Naive thymus-derived CD4-positive, alpha-beta T cell (primary cell): ENCODE measurements around the gene PVR. TPM values are rescaled to one million over a fixed set of nuclear protein-coding genes. Genes with fewer than 3 reads are reported as not detected.
"Not testable (repeated sequence)": the region's sequence is repeated elsewhere in the genome, so short reads cannot be mapped to it uniquely, and the experiment has no call there.

Experiments
- ATAC-seq: fragments of 150-1000 bp; cut with Tn5 transposase; 2 replicates; pipeline ENCODE4 v1.10.0; 2021; ENCODE audit warnings: mild to moderate bottlenecking, moderate library complexity
- CTCF ChIA-PET: fragments of 350-600 bp; sonication (Branson Sonifier 250); formaldehyde crosslinking; loops from one replicate; lab custom pipeline; 2021; ENCODE audit warnings: antibody characterized with exemption; lab: Charles Lee
- POLR2A ChIA-PET: fragments of 350-600 bp; sonication (Branson Sonifier 250); formaldehyde crosslinking; loops from one replicate; lab custom pipeline; 2021; ENCODE audit warnings: antibody characterized with exemption, inconsistent platforms; lab: Charles Lee
- DNase-seq, 9 donors: peaks; one replicate each; pipeline versions ENCODE4 v3.0.0 to v3.0.0-alpha.2; 2020 to 2022; ENCODE audit warnings: mixed read lengths in 1 of 9
- H3K27ac ChIP-seq: one replicate; pipeline ENCODE4 v1.7.0; 2013; ENCODE audit warnings: mild to moderate bottlenecking, low read depth, low read length, moderate library complexity
- H3K27me3 ChIP-seq, 2 donors: one replicate each; pipeline ENCODE4 v1.7.0; 2013; ENCODE audit warnings: low read length in 2 of 2, mild to moderate bottlenecking in 2 of 2, moderate library complexity in 2 of 2; ENCODE audit not compliant: control insufficient read depth in 2 of 2, insufficient read depth in 2 of 2
- H3K36me3 ChIP-seq, 3 experiments: 1 replicate in 2 of 3; 2 replicates in 1 of 3; pipeline ENCODE4 v1.7.0; 2013; ENCODE audit warnings: low read length in 3 of 3, mild to moderate bottlenecking in 3 of 3, moderate library complexity in 1 of 3; ENCODE audit not compliant: insufficient read depth in 3 of 3, control insufficient read depth in 2 of 3
- H3K4me1 ChIP-seq, 2 donors: one replicate each; pipeline ENCODE4 v1.7.0; 2013; ENCODE audit warnings: low read length in 2 of 2, mild to moderate bottlenecking in 2 of 2, moderate library complexity in 1 of 2; ENCODE audit not compliant: control insufficient read depth in 2 of 2, insufficient read depth in 2 of 2
- H3K4me3 ChIP-seq: 2 replicates; pipeline ENCODE4 v1.7.0; 2013; ENCODE audit warnings: mild to moderate bottlenecking, low read length
- H3K9me3 ChIP-seq, 3 experiments: 1 replicate in 2 of 3; 2 replicates in 1 of 3; pipeline ENCODE4 v1.7.0; 2013; ENCODE audit warnings: low read length in 3 of 3; ENCODE audit not compliant: control insufficient read depth in 2 of 3
- H3K27ac Mint-ChIP-seq, 9 donors: one replicate each; pipeline ENCODE4 v1.8.0; 2020 to 2022; ENCODE audit warnings: mixed read lengths in 9 of 9, mild to moderate bottlenecking in 8 of 9, moderate library complexity in 5 of 9, inconsistent platforms in 2 of 9
- H3K27me3 Mint-ChIP-seq, 5 donors: one replicate each; pipeline ENCODE4 v1.8.0; 2021 to 2022; ENCODE audit warnings: mixed read lengths in 5 of 5, mild to moderate bottlenecking in 1 of 5
- H3K36me3 Mint-ChIP-seq, 5 donors: one replicate each; pipeline ENCODE4 v1.8.0; 2020 to 2022; ENCODE audit warnings: mixed read lengths in 5 of 5, mild to moderate bottlenecking in 3 of 5, inconsistent platforms in 1 of 5
- H3K4me1 Mint-ChIP-seq, 7 donors: one replicate each; pipeline ENCODE4 v1.8.0; 2020 to 2022; ENCODE audit warnings: mixed read lengths in 7 of 7, mild to moderate bottlenecking in 3 of 7, inconsistent platforms in 1 of 7
- H3K4me3 Mint-ChIP-seq, 10 donors: one replicate each; pipeline ENCODE4 v1.8.0; 2020 to 2022; ENCODE audit warnings: mild to moderate bottlenecking in 10 of 10, mixed read lengths in 10 of 10, moderate library complexity in 6 of 10, inconsistent platforms in 2 of 10
- H3K9me3 Mint-ChIP-seq, 11 donors: one replicate each; pipeline ENCODE4 v1.8.0; 2020 to 2022; ENCODE audit warnings: mixed read lengths in 11 of 11, mild to moderate bottlenecking in 4 of 11, inconsistent platforms in 1 of 11, moderate library complexity in 1 of 11
- intact Hi-C, 2 donors: fragments of 100-400 bp; cut with micrococcal nuclease; formaldehyde crosslinking; loops; one replicate each; pipeline ENCODE4 v1.15.1; 2023
- polyA plus RNA-seq, 2 donors: library from polyadenylated mRNA; unstranded; fragments of 300-500 nt; fragmentation: Illumina TruSeq; gene quantifications; one replicate each; pipeline ENCODE4 v1.2.3, GENCODE V29; 2021
- total RNA-seq, 6 experiments: library from RNA in 5 of 6; stranded (reverse) in 5 of 6; gene quantifications; 1 replicate in 5 of 6; 2 replicates in 1 of 6; pipeline ENCODE4 v1.2.3 and lab custom pipeline; 2021 to 2026

The PVR gene
- total and polyA plus RNA-seq, 7 experiments from 2014 or later = 0.87 to 8.4 (median 4.0) TPM

DNA sequence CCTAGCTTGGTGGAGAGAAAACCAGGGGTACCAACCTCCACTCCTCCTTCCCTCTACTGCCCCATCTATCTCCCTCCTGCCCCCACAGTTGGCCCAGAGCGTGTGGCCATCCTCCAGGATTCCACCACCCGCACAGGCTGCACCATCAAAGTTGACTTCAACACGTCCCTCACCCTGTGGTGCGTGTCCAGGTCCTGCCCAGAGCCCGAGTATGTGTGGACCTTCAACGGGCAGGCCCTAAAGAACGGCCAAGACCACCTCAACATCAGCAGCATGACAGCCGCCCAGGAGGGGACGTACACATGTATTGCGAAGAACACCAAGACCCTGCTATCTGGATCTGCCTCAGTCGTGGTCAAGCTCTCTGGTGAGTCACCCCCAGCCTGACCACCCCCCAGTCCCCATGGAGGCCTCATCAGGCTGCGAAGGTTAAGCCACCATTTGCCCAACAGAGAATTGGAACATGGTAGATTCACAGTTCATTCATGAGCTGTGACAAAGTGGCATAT, 61.8 kb downstream of the PVR start:
- Histone ChIP-seq H3K36me3 (no peaks in the 10 kb centered on the region), H3K27ac (no peak overlapping the region), H3K4me1 (no peaks in the 10 kb centered on the region), H3K9me3 (no peaks in the 10 kb centered on the region), H3K4me3 (no peak overlapping the region), H3K27me3 (no peaks in the 10 kb centered on the region)
- Mint-ChIP-seq H3K36me3 (no peaks in the 10 kb centered on the region), H3K27me3 (no peaks in the 10 kb centered on the region), H3K9me3 (no peaks in the 10 kb centered on the region), H3K4me1 (peaks cover 0 to 3% (median 0%) of the 10 kb centered on the region in 7 donors), H3K27ac (no peak overlapping the region), H3K4me3 (no peak overlapping the region)
- POLR2A ChIA-PET = interaction anchor here (0.8 to 0.9 kb wide), 2 partner anchors 13 to 74 kb away, joined by 3 read pairs; no protein-coding TSS in a partner anchor
- no peak for ATAC-seq
- intact Hi-C loops = no loop called here
- CTCF ChIA-PET = interaction anchor here (1.3 kb wide), 1 partner anchor 17 kb away, joined by 3 read pairs; no protein-coding TSS in a partner anchor
- DNase-seq = no peak

DNA sequence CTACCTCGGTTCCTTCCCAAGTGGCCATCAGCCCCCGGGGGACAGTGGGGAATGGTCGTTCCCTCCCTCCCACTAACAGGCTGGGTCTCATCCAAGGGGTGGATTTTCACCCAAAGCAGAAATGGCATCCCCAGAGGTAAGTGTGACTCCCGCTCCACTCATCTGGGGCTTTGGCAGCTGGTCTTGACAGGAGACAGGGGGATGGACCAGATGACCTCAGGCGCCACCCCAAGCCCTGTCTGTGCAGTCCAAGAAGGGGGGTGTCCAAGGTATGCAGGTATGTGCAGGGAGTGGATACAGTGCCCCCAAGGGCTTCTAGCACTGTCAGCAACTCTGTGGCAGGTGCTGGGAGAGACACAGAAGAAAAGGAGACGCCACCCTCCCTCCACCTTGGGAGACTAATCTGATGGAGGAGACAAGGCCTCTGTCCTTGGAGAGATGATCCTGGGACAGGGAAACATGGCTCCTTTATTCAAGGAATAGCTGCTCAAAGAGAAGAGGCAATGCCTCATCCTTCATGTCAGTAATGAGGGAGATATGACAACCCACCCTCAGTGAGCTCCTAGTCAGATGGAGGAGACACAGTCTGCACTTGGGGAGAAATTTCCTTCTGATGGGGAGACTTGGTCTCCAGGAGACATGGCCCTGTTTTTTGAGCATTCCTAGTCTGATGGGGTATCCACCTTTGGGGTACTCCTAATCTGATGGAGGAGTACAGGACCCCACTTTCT, 63.0 kb downstream of the PVR start:
- DNase-seq (no peak), ATAC-seq (no peak)
- Histone ChIP-seq H3K4me3 (no peak overlapping the region), H3K36me3 (no peaks in the 10 kb centered on the region), H3K9me3 (no peaks in the 10 kb centered on the region), H3K27ac (no peak overlapping the region), H3K27me3 (no peaks in the 10 kb centered on the region), H3K4me1 (no peaks in the 10 kb centered on the region)
- intact Hi-C loops = no loop called here
- H3K9me3 Mint-ChIP-seq = no peaks in the 10 kb centered on the region
- no peak overlapping the region for H3K27ac Mint-ChIP-seq
- H3K4me1 Mint-ChIP-seq = peaks cover 0 to 7% (median 0%) of the 10 kb centered on the region in 7 donors
- peaks cover 0 to 5% (median 0%) of the 10 kb centered on the region in 5 donors for H3K27me3 Mint-ChIP-seq
- CTCF ChIA-PET = interaction anchor here (0.9 kb wide), 1 partner anchor 17 kb away, joined by 6 read pairs; no protein-coding TSS in a partner anchor
- no peaks in the 10 kb centered on the region for H3K36me3 Mint-ChIP-seq
- POLR2A ChIA-PET = interaction anchor here (0.9 to 1.0 kb wide), 2 partner anchors 14 to 61 kb away, joined by 3 read pairs; no protein-coding TSS in a partner anchor
- no peak overlapping the region for H3K4me3 Mint-ChIP-seq

DNA sequence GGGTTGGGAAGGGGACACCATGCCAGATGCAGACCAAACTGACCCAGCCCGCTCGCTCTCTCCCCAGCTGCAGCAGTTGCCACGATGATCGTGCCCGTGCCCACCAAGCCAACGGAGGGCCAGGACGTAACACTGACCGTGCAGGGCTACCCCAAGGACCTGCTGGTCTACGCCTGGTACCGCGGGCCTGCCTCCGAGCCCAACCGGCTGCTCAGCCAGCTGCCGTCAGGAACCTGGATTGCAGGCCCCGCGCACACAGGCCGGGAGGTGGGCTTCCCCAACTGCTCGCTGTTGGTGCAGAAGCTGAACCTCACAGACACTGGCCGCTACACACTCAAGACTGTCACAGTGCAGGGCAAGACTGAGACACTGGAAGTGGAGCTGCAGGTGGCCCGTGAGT, 64.1 kb downstream of the PVR start:
- DNase-seq = no peak
- no peak overlapping the region for H3K27ac Mint-ChIP-seq
- H3K4me3 ChIP-seq = no peak overlapping the region
- H3K9me3 ChIP-seq = no peaks in the 10 kb centered on the region
- intact Hi-C loops = no loop called here
- H3K4me3 Mint-ChIP-seq = no peak overlapping the region
- no peaks in the 10 kb centered on the region for H3K4me1 ChIP-seq
- POLR2A ChIA-PET = interaction anchor here (1.0 kb wide), 1 partner anchor 60 kb away, joined by 3 read pairs; no protein-coding TSS in a partner anchor
- no peaks in the 10 kb centered on the region for H3K36me3 ChIP-seq
- peaks cover 0 to 7% (median 0%) of the 10 kb centered on the region in 7 donors for H3K4me1 Mint-ChIP-seq
- no peak overlapping the region for H3K27ac ChIP-seq
- no peak for ATAC-seq
- H3K9me3 Mint-ChIP-seq = no peaks in the 10 kb centered on the region
- no peaks in the 10 kb centered on the region for H3K27me3 ChIP-seq
- CTCF ChIA-PET = interaction anchor here (0.6 kb wide), 1 partner anchor 17 kb away, joined by 8 read pairs; no protein-coding TSS in a partner anchor
- H3K36me3 Mint-ChIP-seq = peaks cover 0 to 1% (median 0%) of the 10 kb centered on the region in 5 donors
- peaks cover 0 to 5% (median 0%) of the 10 kb centered on the region in 5 donors for H3K27me3 Mint-ChIP-seq

DNA sequence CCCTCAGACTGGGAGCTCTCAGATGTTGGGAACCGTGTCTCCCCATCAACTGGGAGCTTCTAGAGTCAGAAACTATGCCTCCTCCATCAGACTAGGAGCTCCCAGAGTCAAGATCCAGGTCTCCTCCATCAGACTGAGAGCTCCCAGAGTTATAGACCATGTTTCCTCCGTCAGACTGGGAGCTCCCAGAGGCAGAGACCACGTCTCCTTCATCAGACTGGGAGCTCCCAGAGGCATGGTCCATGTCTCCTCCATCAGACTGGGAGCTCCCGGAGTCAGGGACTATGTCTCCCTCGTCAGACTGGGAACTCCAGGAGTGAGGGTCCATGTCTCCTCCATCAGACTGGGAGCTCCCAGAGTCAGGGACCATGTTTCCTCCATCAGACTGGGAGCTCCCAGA, 65.2 kb downstream of the PVR start:
- Histone ChIP-seq H3K27ac (no peak overlapping the region), H3K4me1 (no peaks in the 10 kb centered on the region), H3K4me3 (no peak overlapping the region), H3K36me3 (no peaks in the 10 kb centered on the region), H3K27me3 (no peaks in the 10 kb centered on the region), H3K9me3 (no peaks in the 10 kb centered on the region)
- CTCF ChIA-PET = interaction anchor here (0.7 to 0.9 kb wide), 3 partner anchors 64 to 916 kb away, joined by 3 read pairs; no protein-coding TSS in a partner anchor
- Mint-ChIP-seq H3K27ac (no peak overlapping the region), H3K4me3 (no peak overlapping the region), H3K9me3 (no peaks in the 10 kb centered on the region), H3K27me3 (peaks cover 0 to 5% (median 0%) of the 10 kb centered on the region in 5 donors), H3K4me1 (peaks cover 0 to 7% (median 0%) of the 10 kb centered on the region in 7 donors), H3K36me3 (peaks cover 0 to 1% (median 0%) of the 10 kb centered on the region in 5 donors)
- no peak for DNase-seq
- no peak for ATAC-seq
- intact Hi-C loops = no loop called here
- POLR2A ChIA-PET = interaction anchor here (0.6 to 0.8 kb wide), 2 partner anchors 15 to 76 kb away, joined by 3 to 4 read pairs; no protein-coding TSS in a partner anchor

DNA sequence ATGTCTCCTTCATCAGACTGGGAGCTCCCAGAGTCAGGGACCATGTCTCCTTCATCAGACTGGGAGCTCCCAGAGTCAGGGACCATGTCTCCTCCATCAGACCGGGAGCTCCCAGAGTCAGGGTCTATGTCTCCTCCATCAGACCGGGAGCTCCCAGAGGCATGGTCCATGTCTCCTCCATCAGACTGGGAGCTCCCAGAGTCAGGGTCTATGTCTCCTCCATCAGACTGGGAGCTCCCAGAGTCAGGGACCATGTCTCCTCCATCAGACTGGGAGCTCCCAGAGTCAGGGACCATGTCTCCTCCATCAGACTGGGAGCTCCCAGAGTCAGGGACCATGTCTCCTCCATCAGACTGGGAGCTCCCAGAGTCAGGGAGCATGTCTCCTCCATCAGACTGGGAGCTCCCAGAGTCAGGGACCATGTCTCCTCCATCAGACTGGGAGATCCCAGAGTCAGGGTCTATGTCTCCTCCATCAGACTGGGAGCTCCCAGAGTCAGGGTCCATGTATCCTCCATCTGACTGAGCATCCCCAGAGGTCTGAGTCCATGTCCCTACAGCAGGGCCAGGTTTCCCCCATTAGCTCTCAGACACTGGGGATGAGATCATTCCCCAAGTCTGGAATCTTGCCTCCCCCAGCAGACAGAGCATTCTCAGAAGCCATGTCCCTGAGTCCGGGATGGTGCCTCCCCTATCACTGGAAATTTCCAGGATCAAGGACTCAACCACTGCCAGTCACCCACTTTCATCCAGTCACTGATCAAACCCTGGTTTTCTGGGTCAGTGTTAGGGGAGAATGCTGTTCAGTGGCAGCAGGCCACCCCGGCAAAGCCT, 65.9 kb downstream of the PVR start:
- H3K27ac Mint-ChIP-seq, H3K4me1 Mint-ChIP-seq, H3K36me3 ChIP-seq, H3K27ac ChIP-seq, H3K9me3 Mint-ChIP-seq, H3K4me1 ChIP-seq, H3K27me3 Mint-ChIP-seq, H3K36me3 Mint-ChIP-seq, H3K4me3 Mint-ChIP-seq, DNase-seq, ATAC-seq, intact Hi-C loops, H3K4me3 ChIP-seq, H3K9me3 ChIP-seq, H3K27me3 ChIP-seq: not testable (repeated sequence)
- POLR2A ChIA-PET = interaction anchor here (0.8 kb wide), 1 partner anchor 75 kb away, joined by 3 read pairs; no protein-coding TSS in a partner anchor
- CTCF ChIA-PET = interaction anchor here (0.7 to 0.9 kb wide), 3 partner anchors 63 to 916 kb away, joined by 3 read pairs; no protein-coding TSS in a partner anchor

DNA sequence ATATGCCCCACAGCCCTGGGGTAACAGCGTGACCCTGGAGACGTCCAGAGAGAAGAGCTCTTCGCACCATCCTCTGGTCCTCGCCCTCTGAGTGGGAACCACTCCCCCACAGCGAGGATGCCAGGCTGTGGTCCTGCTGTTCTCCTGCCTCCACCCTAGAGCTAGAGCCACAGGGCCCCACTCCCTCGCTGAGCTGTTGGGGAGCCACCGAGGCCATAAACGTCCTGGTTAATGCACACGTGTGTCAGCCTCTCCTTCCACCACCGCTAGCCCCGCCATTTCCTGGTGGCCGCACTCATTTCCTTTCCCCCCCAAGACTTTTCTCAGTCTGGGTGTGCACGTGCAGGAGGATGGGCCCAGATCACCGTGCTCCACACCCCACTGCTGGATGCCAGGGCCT, 66.8 kb downstream of the PVR start:
- peaks cover 0 to 14% (median 9%) of the 10 kb centered on the region in 11 donors for H3K9me3 Mint-ChIP-seq
- H3K27me3 Mint-ChIP-seq = peaks cover 0 to 5% (median 0%) of the 10 kb centered on the region in 5 donors
- CTCF ChIA-PET = interaction anchor here (1.9 kb wide), 1 partner anchor 13 kb away, joined by 8 read pairs; no protein-coding TSS in a partner anchor
- DNase-seq = no peak
- peaks cover 0 to 7% (median 0%) of the 10 kb centered on the region in 7 donors for H3K4me1 Mint-ChIP-seq
- intact Hi-C loops = no loop called here
- ATAC-seq = no peak
- Histone ChIP-seq H3K4me3 (no peak overlapping the region), H3K4me1 (no peaks in the 10 kb centered on the region), H3K27me3 (no peaks in the 10 kb centered on the region), H3K36me3 (no peaks in the 10 kb centered on the region), H3K9me3 (peaks cover 0 to 9% (median 0%) of the 10 kb centered on the region in 3 experiments), H3K27ac (no peak overlapping the region)
- peaks cover 0 to 8% (median 0%) of the 10 kb centered on the region in 5 donors for H3K36me3 Mint-ChIP-seq
- POLR2A ChIA-PET = no interaction called here
- no peak overlapping the region for H3K4me3 Mint-ChIP-seq
- H3K27ac Mint-ChIP-seq = no peak overlapping the region
